ENCODE results near the gene OR6S1. TPM values are rescaled to one million over a fixed set of nuclear protein-coding genes. Genes with fewer than 3 reads are reported as not detected.

Gene OR6S1
- total and polyA plus RNA-seq, 2 donors from 2014 or later: not detected

- no peaks in the 10 kb centered on the region for H3K27me3 ChIP-seq (ENCODE audit: control insufficient read depth, insufficient read depth, low read length)
- FAIRE-seq (no peak), DNase-seq (peak; percentile 82 to 93 (median 90))
- peak within 1 kb of the TSS; percentile 98 to 100 for H3K27ac ChIP-seq (ENCODE audit: low read depth in 2 of 2, low read length in 2 of 2)
- H3K9me3 ChIP-seq (ENCODE audit: control insufficient read depth in 2 of 3, insufficient read depth in 1 of 3, low read length in 3 of 3): no peaks in the 10 kb centered on the region
- H3K36me3 ChIP-seq (ENCODE audit: control insufficient read depth in 2 of 3, insufficient read depth in 3 of 3, low read length in 3 of 3): no peaks in the 10 kb centered on the region
- H3K4me3 ChIP-seq (ENCODE audit: low read length in 3 of 3): peak within 1 kb of the TSS; percentile 79 to 94 (median 91)
- no peak for TF ChIP-seq CTCF (IDR thresholded peaks at IDR 0.05; ENCODE audit: borderline replicate concordance, extremely low read depth, insufficient read depth)
- intact Hi-C loops (cut with DNase I): loop anchor here (10.0 kb wide), 1 partner anchor 349 kb away; the partner anchor contains the start of gene CCNB1IP1
- H3K4me1 ChIP-seq (ENCODE audit: control insufficient read depth in 2 of 3, insufficient read depth in 2 of 3, low read depth in 1 of 3, low read length in 3 of 3): peaks cover 0 to 26% (median 17%) of the 10 kb centered on the region in 3 donors
- peak within 1 kb of the TSS; percentile 74 to 99 (median 96) for H3K9ac ChIP-seq (ENCODE audit: low read length in 3 of 3)
These were observed 42.6 kb upstream of the OR6S1 start, which contains the start of gene RNASE4 for GRCh38 chr14:20683891-20684661. Gene RNASE4, plus strand, starts transcription at chr14:20684560. Its CDS starts 14,812 bp downstream, at chr14:20699372.

- H3K27ac ChIP-seq (ENCODE audit: low read depth in 2 of 2, low read length in 2 of 2): peak overlapping the region; percentile 98 to 100
- no peaks in the 10 kb centered on the region for H3K9me3 ChIP-seq (ENCODE audit: control insufficient read depth in 2 of 3, insufficient read depth in 1 of 3, low read length in 3 of 3)
- H3K27me3 ChIP-seq (ENCODE audit: control insufficient read depth, insufficient read depth, low read length): no peaks in the 10 kb centered on the region
- peak overlapping the region; percentile 79 to 94 (median 91) for H3K4me3 ChIP-seq (ENCODE audit: low read length in 3 of 3)
- intact Hi-C loops (cut with DNase I): loop anchor here (10.0 kb wide), 1 partner anchor 349 kb away; the partner anchor contains the start of gene CCNB1IP1
- peaks cover 0 to 25% (median 17%) of the 10 kb centered on the region in 3 donors for H3K4me1 ChIP-seq (ENCODE audit: control insufficient read depth in 2 of 3, insufficient read depth in 2 of 3, low read depth in 1 of 3, low read length in 3 of 3)
- FAIRE-seq: no peak
- no peak for TF ChIP-seq CTCF (IDR thresholded peaks at IDR 0.05; ENCODE audit: borderline replicate concordance, extremely low read depth, insufficient read depth)
- peak overlapping the region; percentile 74 to 99 (median 96) for H3K9ac ChIP-seq (ENCODE audit: low read length in 3 of 3)
- no peaks in the 10 kb centered on the region for H3K36me3 ChIP-seq (ENCODE audit: control insufficient read depth in 2 of 3, insufficient read depth in 3 of 3, low read length in 3 of 3)
- peak; percentile 83 to 96 (median 91) for DNase-seq
These were observed 41.8 kb upstream of the OR6S1 start for GRCh38 chr14:20683125-20683890.

GRCh38 chr14:20682435-20683124 lies 41.1 kb upstream of the OR6S1 start:
- DNase-seq (peak; percentile 89 to 98 (median 96)), FAIRE-seq (no peak)
- peak overlapping the region; percentile 74 to 99 (median 96) for H3K9ac ChIP-seq (ENCODE audit: low read length in 3 of 3)
- H3K36me3 ChIP-seq (ENCODE audit: control insufficient read depth in 2 of 3, insufficient read depth in 3 of 3, low read length in 3 of 3): no peaks in the 10 kb centered on the region
- H3K27ac ChIP-seq (ENCODE audit: low read depth in 2 of 2, low read length in 2 of 2): peak overlapping the region; percentile 98 to 100
- H3K4me1 ChIP-seq (ENCODE audit: control insufficient read depth in 2 of 3, insufficient read depth in 2 of 3, low read depth in 1 of 3, low read length in 3 of 3): peaks cover 0 to 18% (median 13%) of the 10 kb centered on the region in 3 donors
- no peaks in the 10 kb centered on the region for H3K9me3 ChIP-seq (ENCODE audit: control insufficient read depth in 2 of 3, insufficient read depth in 1 of 3, low read length in 3 of 3)
- H3K27me3 ChIP-seq (ENCODE audit: control insufficient read depth, insufficient read depth, low read length): no peaks in the 10 kb centered on the region
- H3K4me3 ChIP-seq (ENCODE audit: low read length in 3 of 3): peak overlapping the region; percentile 79 to 94 (median 91)
- TF ChIP-seq CTCF (IDR thresholded peaks at IDR 0.05; ENCODE audit: borderline replicate concordance, extremely low read depth, insufficient read depth): no peak
- intact Hi-C loops (cut with DNase I): loop anchor here (10.0 kb wide), 1 partner anchor 348 kb away; the partner anchor contains the start of gene CCNB1IP1
